GM10266 (cell line): ENCODE data around the gene PPY.

Experiments
- DNase-seq: peaks from one replicate; pipeline ENCODE4 v3.0.0; 2012; ENCODE audit errors: extremely low spot score
- CTCF ChIP-seq: IDR thresholded peaks from 2 replicates; pipeline ENCODE4 v1.5.1; 2012; ENCODE audit warnings: mild to moderate bottlenecking, low read depth; ENCODE audit not compliant: control insufficient read depth, insufficient read depth; ENCODE audit errors: missing control alignments

PPY gene

GRCh38 chr17:43914451-43914850 lies 27.8 kb downstream of the PPY start:
- no peak for TF ChIP-seq CTCF
- no peak for DNase-seq

- no peak for DNase-seq
- TF ChIP-seq CTCF: no peak
These were observed 28.7 kb downstream of the PPY start for GRCh38 chr17:43913584-43913983.

- TF ChIP-seq CTCF: no peak
- no peak for DNase-seq
These were observed 29.5 kb downstream of the PPY start for GRCh38 chr17:43912635-43913304.

GRCh38 chr17:43911904-43912303 lies 30.4 kb downstream of the PPY start:
- no peak for TF ChIP-seq CTCF
- DNase-seq: no peak

GRCh38 chr17:43909537-43910231 lies 32.6 kb downstream of the PPY start:
- no peak for TF ChIP-seq CTCF

GRCh38 chr17:43907998-43908721 lies 34.1 kb downstream of the PPY start:
- DNase-seq: no peak
- TF ChIP-seq CTCF: no peak

More at GRCh38 chr17:43909537-43910231, 32.6 kb downstream of the PPY start:
- DNase-seq: no peak
